GM23338 (cell line): Measurements from ENCODE around the gene RBM33. TPM values are rescaled to one million over a fixed set of nuclear protein-coding genes. Genes with fewer than 3 reads are reported as not detected.

Experiments used
- ATAC-seq: fragments of 200-7000 bp; cut with Tn5 transposase; 3 replicates; pipeline ENCODE4 v1.9.1; 2020
- DNase-seq: peaks from one replicate; pipeline ENCODE4 v3.0.0-alpha.2; 2015; ENCODE audit warnings: low spot score
- H2AFZ ChIP-seq: fragments of 200-600 bp; sonication (generic); 2 replicates; pipeline ENCODE4 v1.8.0; 2016; ENCODE audit warnings: antibody characterized with exemption, mild to moderate bottlenecking, moderate library complexity
- H3F3A ChIP-seq: fragments of 200-600 bp; sonication (generic); replicated peaks from 2 replicates; pipeline ENCODE4 v1.8.0; 2017; ENCODE audit warnings: antibody characterized with exemption, mixed run types, low read depth
- H3K27ac ChIP-seq: fragments of 200-600 bp; sonication (generic); 2 replicates; pipeline ENCODE4 v1.6.1; 2016; ENCODE audit warnings: low read depth
- H3K27me3 ChIP-seq: fragments of 200-600 bp; sonication (generic); 2 replicates; pipeline ENCODE4 v1.8.0; 2016; ENCODE audit warnings: mild to moderate bottlenecking, mixed run types, moderate library complexity; ENCODE audit not compliant: insufficient read depth
- H3K36me3 ChIP-seq: fragments of 200-600 bp; sonication (generic); 2 replicates; pipeline ENCODE4 v1.8.0; 2016; ENCODE audit warnings: mild to moderate bottlenecking; ENCODE audit not compliant: insufficient read depth
- H3K4me1 ChIP-seq: fragments of 200-600 bp; sonication (generic); 2 replicates; pipeline ENCODE4 v1.8.0; 2016; ENCODE audit warnings: mild to moderate bottlenecking, moderate library complexity; ENCODE audit not compliant: insufficient read depth
- H3K4me2 ChIP-seq: fragments of 200-600 bp; sonication (generic); 2 replicates; pipeline ENCODE4 v1.7.1; 2017; ENCODE audit warnings: mixed run types
- H3K4me3 ChIP-seq: fragments of 200-600 bp; sonication (generic); 2 replicates; pipeline ENCODE4 v1.6.1; 2016; ENCODE audit warnings: mixed run types
- H3K79me2 ChIP-seq: fragments of 200-600 bp; sonication (generic); replicated peaks from 2 replicates; pipeline ENCODE4 v1.8.0; 2017; ENCODE audit warnings: mild to moderate bottlenecking; ENCODE audit not compliant: insufficient read depth
- H3K9me2 ChIP-seq: fragments of 200-600 bp; sonication (generic); 2 replicates; pipeline ENCODE4 v1.8.0; 2017; ENCODE audit not compliant: insufficient read depth
- H4K20me1 ChIP-seq: fragments of 200-600 bp; sonication (generic); replicated peaks from 2 replicates; pipeline ENCODE4 v1.8.0; 2017; ENCODE audit warnings: mild to moderate bottlenecking; ENCODE audit not compliant: insufficient read depth
- H3K27ac Mint-ChIP-seq: 2 replicates; pipeline ENCODE4 v1.8.0; 2020; ENCODE audit warnings: inconsistent platforms, mild to moderate bottlenecking, moderate library complexity, mixed read lengths
- H3K27me3 Mint-ChIP-seq: 3 replicates; pipeline ENCODE4 v1.8.0; 2022; ENCODE audit warnings: low read depth, mild to moderate bottlenecking, moderate library complexity, mixed read lengths, inconsistent platforms; ENCODE audit not compliant: insufficient read depth, poor library complexity
- H3K36me3 Mint-ChIP-seq: 3 replicates; pipeline ENCODE4 v1.8.0; 2021; ENCODE audit warnings: low read depth, mild to moderate bottlenecking, inconsistent platforms, moderate library complexity, mixed read lengths
- H3K4me1 Mint-ChIP-seq: 3 replicates; pipeline ENCODE4 v1.8.0; 2020; ENCODE audit warnings: mild to moderate bottlenecking, inconsistent platforms, mixed read lengths
- H3K4me3 Mint-ChIP-seq: 3 replicates; pipeline ENCODE4 v1.8.0; 2021; ENCODE audit warnings: moderate library complexity, mild to moderate bottlenecking, inconsistent platforms, mixed read lengths
- H3K9me3 Mint-ChIP-seq: 3 replicates; pipeline ENCODE4 v1.8.0; 2020; ENCODE audit warnings: moderate library complexity, mild to moderate bottlenecking, inconsistent platforms, mixed read lengths
- CREB1 ChIP-seq: fragments of 250-450 bp; sonication (Bioruptor Pico); IDR thresholded peaks from 2 replicates; pipeline ENCODE4 v1.5.0; 2020; ENCODE audit warnings: low read depth, mild to moderate bottlenecking, moderate library complexity
- CTCF ChIP-seq, 2 experiments: fragments of 200-600 bp in 1 of 2; sonication (generic) in 1 of 2; conservative IDR thresholded peaks; 2 replicates each; pipeline versions ENCODE4 v1.5.1 to v1.6.1; 2016 to 2017; ENCODE audit warnings: antibody characterized with exemption in 2 of 2, low read depth in 2 of 2, mild to moderate bottlenecking in 2 of 2, moderate library complexity in 1 of 2
- EZH2 ChIP-seq: fragments of 200-600 bp; sonication (generic); IDR thresholded peaks from one replicate; pipeline ENCODE4 v1.8.0; 2017; ENCODE audit warnings: antibody characterized with exemption, mild to moderate bottlenecking, low read depth; ENCODE audit not compliant: unreplicated experiment
- POLR2AphosphoS5 ChIP-seq: IDR thresholded peaks from 2 replicates; pipeline ENCODE4 v1.6.1; 2016; ENCODE audit warnings: antibody characterized with exemption, low read depth
- STAT1 ChIP-seq: IDR thresholded peaks from one replicate; pipeline ENCODE4 v1.6.1; 2016; ENCODE audit warnings: antibody characterized with exemption; ENCODE audit not compliant: unreplicated experiment
- ZNF114 ChIP-seq: fragments of 250-450 bp; sonication (Bioruptor Pico); IDR thresholded peaks from 2 replicates; pipeline ENCODE4 v1.5.0; 2020; ENCODE audit warnings: mild to moderate bottlenecking, moderate library complexity
- ZNF462 ChIP-seq: fragments of 250-450 bp; sonication (Bioruptor Pico); IDR thresholded peaks from 2 replicates; pipeline ENCODE4 v1.5.0; 2020; ENCODE audit warnings: mild to moderate bottlenecking, moderate library complexity
- polyA plus RNA-seq: library from polyadenylated mRNA; unstranded; fragments of >200 nt; fragmentation: Nextera tagmentation; extraction: Ambion mirVana; gene quantifications from 2 replicates; pipeline ENCODE4 v1.2.1, GENCODE V29; 2016
- total RNA-seq: library from RNA; depleted of rRNA; stranded (reverse); fragments of >200 nt; shearing (Covaris generic); gene quantifications from 2 replicates; pipeline ENCODE4 v1.2.3, GENCODE V29; 2014

The RBM33 gene
- total and polyA plus RNA-seq, 2 experiments from 2014 or later: 47.7 to 94.7 TPM

DNA sequence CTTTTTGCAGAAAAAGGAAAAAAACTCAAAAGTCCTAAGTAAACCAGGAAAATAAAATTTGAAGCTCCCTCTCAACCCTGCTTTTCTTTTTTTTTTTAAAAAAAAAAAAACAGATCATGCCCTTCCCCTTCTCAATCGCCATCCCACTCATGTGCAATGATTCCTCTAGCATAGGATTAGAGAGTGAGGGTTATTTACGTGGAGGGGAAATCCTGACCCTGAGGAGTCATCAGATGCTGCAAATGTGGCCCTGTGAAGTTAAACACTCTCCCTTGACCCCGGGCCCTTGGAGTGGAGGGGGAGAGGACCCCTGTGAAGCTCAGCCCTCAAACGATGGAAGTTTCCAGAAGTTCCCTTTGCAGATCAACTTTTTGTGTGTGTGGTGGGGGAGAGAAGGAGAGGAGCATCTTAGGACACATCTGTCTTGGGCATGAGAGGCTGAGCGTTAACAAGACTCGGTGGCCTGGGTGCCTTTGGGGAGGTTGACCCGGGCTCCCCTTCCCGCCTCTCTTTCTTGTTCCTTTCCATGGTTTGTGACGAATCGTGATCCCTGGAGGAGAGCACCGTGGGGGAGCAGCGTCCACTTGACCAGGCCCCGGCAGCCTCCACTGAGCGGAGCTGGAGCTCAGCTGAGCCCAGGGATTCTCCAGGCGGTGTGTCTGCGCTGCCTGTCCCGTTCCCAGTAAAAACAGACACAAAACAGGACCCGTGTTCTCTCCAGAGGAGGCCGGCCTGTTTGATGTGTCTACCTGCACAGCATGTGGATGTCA, 169.3 kb downstream of the RBM33 start:
- Mint-ChIP-seq H3K4me1 (peaks cover 46% of the 10 kb centered on the region), H3K27me3 (peaks cover 70% of the 10 kb centered on the region), H3K9me3 (peaks cover 7% of the 10 kb centered on the region), H3K27ac (no peak overlapping the region), H3K36me3 (no peaks in the 10 kb centered on the region), H3K4me3 (peak overlapping the region; percentile 17; the same call in 1 of the 3 replicates)
- H3K36me3 ChIP-seq: no peaks in the 10 kb centered on the region
- H3K4me3 ChIP-seq: no peak overlapping the region
- no peaks in the 10 kb centered on the region for H3K79me2 ChIP-seq
- no peak for TF ChIP-seq STAT1
- no peak for TF ChIP-seq ZNF462 (CRISPR knock-in tag)
- TF ChIP-seq CREB1 (CRISPR knock-in tag): no peak
- no peak for TF ChIP-seq CTCF (conservative IDR thresholded peaks at IDR 0.05; ENCODE audit: low read depth in 2 of 2)
- peak; percentile 49 for TF ChIP-seq EZH2
- no peak for TF ChIP-seq POLR2AphosphoS5
- no peak for TF ChIP-seq ZNF114 (CRISPR knock-in tag)
- H3K27ac ChIP-seq: no peak overlapping the region
- H2AFZ ChIP-seq: no peak overlapping the region
- DNase-seq (no peak), ATAC-seq (no peak)
- H3K27me3 ChIP-seq: peaks cover 66% of the 10 kb centered on the region
- peaks cover 10% of the 10 kb centered on the region; the same call in 1 of the 2 replicates for H4K20me1 ChIP-seq
- no peak overlapping the region for H3K4me2 ChIP-seq
- H3K9me2 ChIP-seq: no peaks in the 10 kb centered on the region
- H3K4me1 ChIP-seq: peaks cover 23% of the 10 kb centered on the region
- H3F3A ChIP-seq: no peaks in the 10 kb centered on the region
